GM10266 (cell line): ENCODE results near the gene FTCD.
A peak's percentile ranks its signal among the peaks of the same experiment; 100 is the strongest.
"Not testable (repeated sequence)": the region's sequence is repeated elsewhere in the genome, so short reads cannot be mapped to it uniquely, and the experiment has no call there.

Experiments
- DNase-seq: peaks from one replicate; pipeline ENCODE4 v3.0.0; 2012; ENCODE audit errors: extremely low spot score
- CTCF ChIP-seq: IDR thresholded peaks from 2 replicates; pipeline ENCODE4 v1.5.1; 2012; ENCODE audit warnings: mild to moderate bottlenecking, low read depth; ENCODE audit not compliant: control insufficient read depth, insufficient read depth; ENCODE audit errors: missing control alignments

FTCD gene

GRCh38 chr21:46184625-46185555, 29.5 kb upstream of the FTCD start:
- peak; percentile 86 for DNase-seq
- TF ChIP-seq CTCF = no peak

GRCh38 chr21:46183910-46184624, 28.7 kb upstream of the FTCD start, which contains the start of gene SPATC1L:
Gene SPATC1L, minus strand, starts transcription at chr21:46184459. Its CDS starts 1,643 bp downstream, at chr21:46182816.
- DNase-seq = peak; percentile 88

GRCh38 chr21:46183337-46183909, 28.0 kb upstream of the FTCD start:
- not testable (repeated sequence) for DNase-seq

More at GRCh38 chr21:46183910-46184624, 28.7 kb upstream of the FTCD start, which contains the start of gene SPATC1L:
- TF ChIP-seq CTCF = no peak

GRCh38 chr21:46182548-46183336, 27.4 kb upstream of the FTCD start:
- TF ChIP-seq CTCF = no peak
- no peak for DNase-seq

GRCh38 chr21:46181953-46182547, 26.7 kb upstream of the FTCD start:
- DNase-seq = no peak
- TF ChIP-seq CTCF = no peak

GRCh38 chr21:46181436-46181835, 26.1 kb upstream of the FTCD start:
- no peak for DNase-seq
- no peak for TF ChIP-seq CTCF
